Suprapubic skin (tissue), 4 donors: Measurements from ENCODE around the gene FAM3A. TPM values are rescaled to one million over a fixed set of nuclear protein-coding genes. Genes with fewer than 3 reads are reported as not detected.

Source experiments
- DNase-seq, 2 donors: peaks; one replicate each; pipeline ENCODE4 v3.0.0-alpha.2; 2019; ENCODE audit warnings: low spot score in 2 of 2
- H3K27ac ChIP-seq: fragments of 200-600 bp; sonication (generic); one replicate; pipeline ENCODE4 v1.5.1; 2019
- H3K27me3 ChIP-seq: fragments of 200-600 bp; sonication (generic); one replicate; pipeline ENCODE4 v1.5.1; 2019
- H3K36me3 ChIP-seq: fragments of 200-600 bp; sonication (generic); one replicate; pipeline ENCODE4 v1.5.1; 2019
- H3K4me1 ChIP-seq: fragments of 200-600 bp; sonication (generic); one replicate; pipeline ENCODE4 v1.5.1; 2019
- H3K4me3 ChIP-seq: fragments of 200-600 bp; sonication (generic); one replicate; pipeline ENCODE4 v1.5.1; 2019; ENCODE audit warnings: mild to moderate bottlenecking
- H3K9me3 ChIP-seq: fragments of 200-600 bp; sonication (generic); one replicate; pipeline ENCODE4 v1.5.1; 2019
- CTCF ChIP-seq, 2 donors: fragments of 200-600 bp in 1 of 2; fragments of 450-650 bp in 1 of 2; sonication (generic) in 1 of 2; IDR thresholded peaks; one replicate each; pipeline ENCODE4 v1.5.1; 2016 to 2019; ENCODE audit warnings: antibody characterized with exemption in 2 of 2, mild to moderate bottlenecking in 1 of 2, moderate library complexity in 1 of 2
- EP300 ChIP-seq: sonication (generic); formaldehyde crosslinking; IDR thresholded peaks from one replicate; pipeline ENCODE4 v1.6.1; 2017; ENCODE audit warnings: antibody characterized with exemption
- POLR2A ChIP-seq, 2 donors: fragments of 450-650 bp; IDR thresholded peaks; one replicate each; pipeline ENCODE4 v1.6.1; 2017; ENCODE audit warnings: antibody characterized with exemption in 2 of 2, mild to moderate bottlenecking in 2 of 2, moderate library complexity in 2 of 2
- POLR2AphosphoS5 ChIP-seq, 3 donors: sonication (generic); formaldehyde crosslinking; IDR thresholded peaks; one replicate each; pipeline ENCODE4 v1.6.1; 2017; ENCODE audit warnings: antibody characterized with exemption in 3 of 3
- WGBS: methylation state at CpG from one replicate; pipeline ENCODE4 v1.1.5; 2018; 5-methylcytosine and 5-hydroxymethylcytosine counted together
- total RNA-seq, 4 donors: library from RNA; depleted of rRNA; stranded (reverse); fragments of >200 nt; gene quantifications; one replicate each; pipeline ENCODE4 v1.1.0, GENCODE V29; 2016

The FAM3A gene
- total RNA-seq, 4 donors from 2014 or later = 33.5 to 40.6 (median 36.6) TPM

- H3K4me1 ChIP-seq = peaks cover 37% of the 10 kb centered on the region
- no peak for TF ChIP-seq EP300
- TF ChIP-seq CTCF (IDR thresholded peaks at IDR 0.05) = no peak
- TF ChIP-seq POLR2A (IDR thresholded peaks at IDR 0.05) = no peak
- TF ChIP-seq POLR2AphosphoS5 (IDR thresholded peaks at IDR 0.05) = no peak
- no peak overlapping the region for H3K4me3 ChIP-seq
- WGBS = 83% methylated on average over 8 of the region's 8 CpGs
- H3K27ac ChIP-seq = no peak overlapping the region
- DNase-seq = no peak
- no peaks in the 10 kb centered on the region for H3K9me3 ChIP-seq
- H3K36me3 ChIP-seq = no peaks in the 10 kb centered on the region
- H3K27me3 ChIP-seq = no peaks in the 10 kb centered on the region
Observed at GRCh38 chrX:154539077-154539476, 23.0 kb upstream of the FAM3A start.

- 71% methylated on average over 7 of the region's 9 CpGs for WGBS
- TF ChIP-seq CTCF (IDR thresholded peaks at IDR 0.05) = no peak
- TF ChIP-seq POLR2AphosphoS5 (IDR thresholded peaks at IDR 0.05) = no peak
- TF ChIP-seq POLR2A (IDR thresholded peaks at IDR 0.05) = no peak
- TF ChIP-seq EP300 = no peak
Observed at GRCh38 chrX:154535892-154536291, 19.9 kb upstream of the FAM3A start.

GRCh38 chrX:154534526-154535322 is 18.7 kb upstream of the FAM3A start:
- H3K27ac ChIP-seq = no peak overlapping the region
- peak; percentile 91 to 92 for DNase-seq
- H3K36me3 ChIP-seq = peaks cover 14% of the 10 kb centered on the region
- no peaks in the 10 kb centered on the region for H3K27me3 ChIP-seq
- no peak overlapping the region for H3K4me3 ChIP-seq
- no peak for TF ChIP-seq EP300
- peak; percentile 92 to 100 for TF ChIP-seq CTCF (IDR thresholded peaks at IDR 0.05)
- TF ChIP-seq POLR2AphosphoS5 (IDR thresholded peaks at IDR 0.05) = peak in 2 of 3 donors; percentile 61 to 69
- TF ChIP-seq POLR2A (IDR thresholded peaks at IDR 0.05) = no peak
- H3K9me3 ChIP-seq = no peaks in the 10 kb centered on the region
- WGBS = 51% methylated on average over 17 of the region's 34 CpGs
- peaks cover 7% of the 10 kb centered on the region for H3K4me1 ChIP-seq

More at GRCh38 chrX:154535892-154536291, 19.9 kb upstream of the FAM3A start:
- Histone ChIP-seq H3K4me3 (no peak overlapping the region), H3K27ac (no peak overlapping the region), H3K36me3 (peaks cover 14% of the 10 kb centered on the region), H3K9me3 (no peaks in the 10 kb centered on the region), H3K27me3 (no peaks in the 10 kb centered on the region), H3K4me1 (peaks cover 11% of the 10 kb centered on the region)
- DNase-seq = no peak

GRCh38 chrX:154532690-154533089 is 16.7 kb upstream of the FAM3A start:
- H3K27me3 ChIP-seq = no peaks in the 10 kb centered on the region
- H3K9me3 ChIP-seq = no peaks in the 10 kb centered on the region
- H3K4me1 ChIP-seq = peaks cover 7% of the 10 kb centered on the region
- no peak overlapping the region for H3K27ac ChIP-seq
- H3K36me3 ChIP-seq = peaks cover 14% of the 10 kb centered on the region
- 93% methylated on average over 14 of the region's 23 CpGs for WGBS
- no peak for DNase-seq
- TF ChIP-seq POLR2A (IDR thresholded peaks at IDR 0.05) = no peak
- no peak for TF ChIP-seq POLR2AphosphoS5 (IDR thresholded peaks at IDR 0.05)
- no peak for TF ChIP-seq CTCF (IDR thresholded peaks at IDR 0.05)
- no peak for TF ChIP-seq EP300
- H3K4me3 ChIP-seq = no peak overlapping the region

- TF ChIP-seq CTCF (IDR thresholded peaks at IDR 0.05) = no peak
- no peak for TF ChIP-seq POLR2A (IDR thresholded peaks at IDR 0.05)
- H3K4me1 ChIP-seq = peaks cover 15% of the 10 kb centered on the region
- no peak for DNase-seq
- WGBS = 42% methylated on average over 3 of the region's 16 CpGs
- H3K36me3 ChIP-seq = peaks cover 14% of the 10 kb centered on the region
- H3K4me3 ChIP-seq = no peak overlapping the region
- H3K27ac ChIP-seq = no peak overlapping the region
- no peaks in the 10 kb centered on the region for H3K9me3 ChIP-seq
- H3K27me3 ChIP-seq = no peaks in the 10 kb centered on the region
Observed at GRCh38 chrX:154531626-154532025, 15.6 kb upstream of the FAM3A start.
